ENCODE measurements around the gene GTF2H1.
A peak's percentile ranks its signal among the peaks of the same experiment; 100 is the strongest.

GTF2H1 gene

GRCh38 chr11:18313965-18314763 is 8.2 kb upstream of the GTF2H1 start:
- WGBS (ENCODE audit: extremely low coverage, insufficient coverage, insufficient read length), result no CpG with 5 or more reads among the region's 10 CpGs
- Histone ChIP-seq H3K4me1 (ENCODE audit: control insufficient read depth in 1 of 2, insufficient read depth in 2 of 2, low read length in 2 of 2) (peaks cover 15% of the 10 kb centered on the region in 2 experiments), H2AK5ac (ENCODE audit: low read length) (no peak overlapping the region), H3K27me3 (ENCODE audit: insufficient read depth, low read length) (no peaks in the 10 kb centered on the region), H4K91ac (ENCODE audit: low read depth, low read length) (peak overlapping the region; percentile 66), H3K14ac (ENCODE audit: low read length) (peak overlapping the region; percentile 65), H3K23ac (ENCODE audit: low read length) (no peak overlapping the region), H3K36me3 (ENCODE audit: control insufficient read depth in 1 of 2, insufficient read depth in 2 of 2, low read length in 2 of 2) (peaks cover 6 to 9% of the 10 kb centered on the region in 2 experiments), H2AFZ (ENCODE audit: insufficient read depth, low read length, poor library complexity) (no peak overlapping the region), H4K8ac (ENCODE audit: low read depth, low read length) (peak overlapping the region; percentile 62), H3K4me2 (ENCODE audit: low read length) (no peak overlapping the region), H2BK5ac (ENCODE audit: low read depth, low read length, poor library complexity) (peak overlapping the region; percentile 69), H3K4ac (ENCODE audit: low read depth, low read length) (no peak overlapping the region), H3K79me2 (ENCODE audit: control insufficient read depth, insufficient read depth, low read length, poor library complexity) (no peaks in the 10 kb centered on the region), H2BK120ac (ENCODE audit: insufficient read depth, low read length, poor library complexity) (peak overlapping the region; percentile 58), H3K18ac (ENCODE audit: low read length) (peak overlapping the region; percentile 46), H4K12ac (ENCODE audit: low read depth, low read length) (no peak overlapping the region), H2BK12ac (ENCODE audit: low read length) (peak overlapping the region; percentile 90), H3K4me3 (ENCODE audit: low read depth, low read length) (no peak overlapping the region), H3K9ac (ENCODE audit: low read length) (no peak overlapping the region), H3K79me1 (ENCODE audit: low read length) (peaks cover 11% of the 10 kb centered on the region), H3K9me3 (ENCODE audit: insufficient read depth, low read depth, low read length) (no peaks in the 10 kb centered on the region), H3K27ac (ENCODE audit: low read depth, low read length) (peak overlapping the region; percentile 17)
- DNase-seq, result peak; percentile 74 to 77

- H3K23ac ChIP-seq (ENCODE audit: low read length), result no peak overlapping the region
- H2BK120ac ChIP-seq (ENCODE audit: insufficient read depth, low read length, poor library complexity), result peak overlapping the region; percentile 58
- H3K79me2 ChIP-seq (ENCODE audit: control insufficient read depth, insufficient read depth, low read length, poor library complexity), result no peaks in the 10 kb centered on the region
- H3K4me3 ChIP-seq (ENCODE audit: low read depth, low read length), result no peak overlapping the region
- peak overlapping the region; percentile 19 for H3K14ac ChIP-seq (ENCODE audit: low read length)
- H2AFZ ChIP-seq (ENCODE audit: insufficient read depth, low read length, poor library complexity), result no peak overlapping the region
- peaks cover 15% of the 10 kb centered on the region in 2 experiments for H3K4me1 ChIP-seq (ENCODE audit: control insufficient read depth in 1 of 2, insufficient read depth in 2 of 2, low read length in 2 of 2)
- H3K4ac ChIP-seq (ENCODE audit: low read depth, low read length), result no peak overlapping the region
- no peak overlapping the region for H2AK5ac ChIP-seq (ENCODE audit: low read length)
- peaks cover 11% of the 10 kb centered on the region for H3K79me1 ChIP-seq (ENCODE audit: low read length)
- no peaks in the 10 kb centered on the region for H3K27me3 ChIP-seq (ENCODE audit: insufficient read depth, low read length)
- H2BK12ac ChIP-seq (ENCODE audit: low read length), result no peak overlapping the region
- no peak overlapping the region for H3K4me2 ChIP-seq (ENCODE audit: low read length)
- H4K12ac ChIP-seq (ENCODE audit: low read depth, low read length), result no peak overlapping the region
- peak overlapping the region; percentile 66 for H4K91ac ChIP-seq (ENCODE audit: low read depth, low read length)
- no peak overlapping the region for H3K9ac ChIP-seq (ENCODE audit: low read length)
- H3K9me3 ChIP-seq (ENCODE audit: insufficient read depth, low read depth, low read length), result no peaks in the 10 kb centered on the region
- no CpG with 5 or more reads among the region's 9 CpGs for WGBS (ENCODE audit: extremely low coverage, insufficient coverage, insufficient read length)
- H3K36me3 ChIP-seq (ENCODE audit: control insufficient read depth in 1 of 2, insufficient read depth in 2 of 2, low read length in 2 of 2), result peaks cover 2 to 5% of the 10 kb centered on the region in 2 experiments
- peak overlapping the region; percentile 48 for H4K8ac ChIP-seq (ENCODE audit: low read depth, low read length)
- H2BK5ac ChIP-seq (ENCODE audit: low read depth, low read length, poor library complexity), result peak overlapping the region; percentile 21
- peak overlapping the region; percentile 46 for H3K18ac ChIP-seq (ENCODE audit: low read length)
- H3K27ac ChIP-seq (ENCODE audit: low read depth, low read length), result peak overlapping the region; percentile 17
- no peak for DNase-seq
Measured at GRCh38 chr11:18314784-18315523, 7.4 kb upstream of the GTF2H1 start.

GRCh38 chr11:18315893-18316292 is 6.5 kb upstream of the GTF2H1 start:
- H2BK120ac ChIP-seq (ENCODE audit: insufficient read depth, low read length, poor library complexity), result no peak overlapping the region
- H2BK5ac ChIP-seq (ENCODE audit: low read depth, low read length, poor library complexity), result no peak overlapping the region
- H3K27me3 ChIP-seq (ENCODE audit: insufficient read depth, low read length), result no peaks in the 10 kb centered on the region
- no peak overlapping the region for H3K18ac ChIP-seq (ENCODE audit: low read length)
- DNase-seq, result no peak
- no peak overlapping the region for H2BK12ac ChIP-seq (ENCODE audit: low read length)
- H3K4me3 ChIP-seq (ENCODE audit: low read depth, low read length), result no peak overlapping the region
- H3K23ac ChIP-seq (ENCODE audit: low read length), result no peak overlapping the region
- H3K4me1 ChIP-seq (ENCODE audit: control insufficient read depth in 1 of 2, insufficient read depth in 2 of 2, low read length in 2 of 2), result peaks cover 15% of the 10 kb centered on the region in 2 experiments
- no peaks in the 10 kb centered on the region for H3K9me3 ChIP-seq (ENCODE audit: insufficient read depth, low read depth, low read length)
- H4K91ac ChIP-seq (ENCODE audit: low read depth, low read length), result no peak overlapping the region
- no peak overlapping the region for H3K27ac ChIP-seq (ENCODE audit: low read depth, low read length)
- H2AK5ac ChIP-seq (ENCODE audit: low read length), result no peak overlapping the region
- H3K36me3 ChIP-seq (ENCODE audit: control insufficient read depth in 1 of 2, insufficient read depth in 2 of 2, low read length in 2 of 2), result peaks cover 2% of the 10 kb centered on the region in 2 experiments
- H3K4ac ChIP-seq (ENCODE audit: low read depth, low read length), result peak overlapping the region; percentile 75
- no peak overlapping the region for H3K4me2 ChIP-seq (ENCODE audit: low read length)
- no peak overlapping the region for H4K8ac ChIP-seq (ENCODE audit: low read depth, low read length)
- peaks cover 11% of the 10 kb centered on the region for H3K79me1 ChIP-seq (ENCODE audit: low read length)
- no peak overlapping the region for H4K12ac ChIP-seq (ENCODE audit: low read depth, low read length)
- no peak overlapping the region for H3K14ac ChIP-seq (ENCODE audit: low read length)
- WGBS (ENCODE audit: extremely low coverage, insufficient coverage, insufficient read length), result no CpG with 5 or more reads among the region's 2 CpGs
- H3K9ac ChIP-seq (ENCODE audit: low read length), result no peak overlapping the region
- H2AFZ ChIP-seq (ENCODE audit: insufficient read depth, low read length, poor library complexity), result no peak overlapping the region
- H3K79me2 ChIP-seq (ENCODE audit: control insufficient read depth, insufficient read depth, low read length, poor library complexity), result no peaks in the 10 kb centered on the region

- H3K18ac ChIP-seq (ENCODE audit: low read length), result no peak overlapping the region
- H3K9ac ChIP-seq (ENCODE audit: low read length), result no peak overlapping the region
- H3K79me1 ChIP-seq (ENCODE audit: low read length), result peaks cover 13% of the 10 kb centered on the region
- no peak overlapping the region for H4K12ac ChIP-seq (ENCODE audit: low read depth, low read length)
- no peak overlapping the region for H2BK120ac ChIP-seq (ENCODE audit: insufficient read depth, low read length, poor library complexity)
- H4K8ac ChIP-seq (ENCODE audit: low read depth, low read length), result no peak overlapping the region
- H3K4me3 ChIP-seq (ENCODE audit: low read depth, low read length), result no peak overlapping the region
- H2BK5ac ChIP-seq (ENCODE audit: low read depth, low read length, poor library complexity), result no peak overlapping the region
- no peak overlapping the region for H3K4me2 ChIP-seq (ENCODE audit: low read length)
- DNase-seq, result no peak
- no peaks in the 10 kb centered on the region for H3K9me3 ChIP-seq (ENCODE audit: insufficient read depth, low read depth, low read length)
- H4K91ac ChIP-seq (ENCODE audit: low read depth, low read length), result no peak overlapping the region
- H3K36me3 ChIP-seq (ENCODE audit: control insufficient read depth in 1 of 2, insufficient read depth in 2 of 2, low read length in 2 of 2), result no peaks in the 10 kb centered on the region
- no CpG with 5 or more reads among the region's 4 CpGs for WGBS (ENCODE audit: extremely low coverage, insufficient coverage, insufficient read length)
- H3K23ac ChIP-seq (ENCODE audit: low read length), result no peak overlapping the region
- H2AK5ac ChIP-seq (ENCODE audit: low read length), result no peak overlapping the region
- H3K4ac ChIP-seq (ENCODE audit: low read depth, low read length), result peak overlapping the region; percentile 52
- H3K27ac ChIP-seq (ENCODE audit: low read depth, low read length), result no peak overlapping the region
- H2AFZ ChIP-seq (ENCODE audit: insufficient read depth, low read length, poor library complexity), result no peak overlapping the region
- no peaks in the 10 kb centered on the region for H3K27me3 ChIP-seq (ENCODE audit: insufficient read depth, low read length)
- no peak overlapping the region for H2BK12ac ChIP-seq (ENCODE audit: low read length)
- H3K14ac ChIP-seq (ENCODE audit: low read length), result no peak overlapping the region
- peaks cover 12 to 15% of the 10 kb centered on the region in 2 experiments for H3K4me1 ChIP-seq (ENCODE audit: control insufficient read depth in 1 of 2, insufficient read depth in 2 of 2, low read length in 2 of 2)
- peaks cover 2% of the 10 kb centered on the region for H3K79me2 ChIP-seq (ENCODE audit: control insufficient read depth, insufficient read depth, low read length, poor library complexity)
Measured at GRCh38 chr11:18317551-18317950, 4.8 kb upstream of the GTF2H1 start.
